Naive B cell (primary cell): ENCODE data around the gene KDM8. TPM values are rescaled to one million over a fixed set of nuclear protein-coding genes. Genes with fewer than 3 reads are reported as not detected.
A peak's percentile ranks its signal among the peaks of the same experiment; 100 is the strongest.
"Not testable (repeated sequence)": the region's sequence is repeated elsewhere in the genome, so short reads cannot be mapped to it uniquely, and the experiment has no call there.

Experiments used
- ATAC-seq, 2 donors: fragments of 150-1000 bp; cut with Tn5 transposase; 2 replicates each; pipeline ENCODE4 v1.10.0; 2021; ENCODE audit warnings: low read depth in 2 of 2, mild to moderate bottlenecking in 2 of 2, moderate library complexity in 2 of 2
- DNase-seq: peaks from one replicate; pipeline ENCODE4 v3.0.0; 2022
- H3K27ac Mint-ChIP-seq, 6 donors: one replicate each; pipeline ENCODE4 v1.8.0; 2020 to 2022; ENCODE audit warnings: mild to moderate bottlenecking in 6 of 6, mixed read lengths in 6 of 6, moderate library complexity in 5 of 6, inconsistent platforms in 2 of 6
- H3K27me3 Mint-ChIP-seq, 3 donors: one replicate each; pipeline ENCODE4 v1.8.0; 2021 to 2022; ENCODE audit warnings: mixed read lengths in 3 of 3, mild to moderate bottlenecking in 1 of 3
- H3K36me3 Mint-ChIP-seq, 2 donors: one replicate each; pipeline ENCODE4 v1.8.0; 2020 to 2022; ENCODE audit warnings: mixed read lengths in 2 of 2, inconsistent platforms in 1 of 2, mild to moderate bottlenecking in 1 of 2
- H3K4me1 Mint-ChIP-seq, 3 donors: one replicate each; pipeline ENCODE4 v1.8.0; 2020 to 2022; ENCODE audit warnings: mixed read lengths in 3 of 3, inconsistent platforms in 1 of 3, mild to moderate bottlenecking in 1 of 3, moderate library complexity in 1 of 3
- H3K4me3 Mint-ChIP-seq, 8 donors: one replicate each; pipeline ENCODE4 v1.8.0; 2020 to 2022; ENCODE audit warnings: mild to moderate bottlenecking in 8 of 8, mixed read lengths in 8 of 8, moderate library complexity in 8 of 8, inconsistent platforms in 2 of 8
- H3K9me3 Mint-ChIP-seq, 7 donors: one replicate each; pipeline ENCODE4 v1.8.0; 2020 to 2022; ENCODE audit warnings: mixed read lengths in 7 of 7, mild to moderate bottlenecking in 5 of 7, inconsistent platforms in 2 of 7, moderate library complexity in 1 of 7
- polyA plus RNA-seq, 6 donors: library from polyadenylated mRNA; unstranded; fragments of 300-500 nt; fragmentation: Illumina TruSeq; gene quantifications; one replicate each; pipeline ENCODE4 v1.2.3, GENCODE V29; 2021; ENCODE audit warnings: low read depth in 6 of 6

KDM8 gene
- polyA plus RNA-seq, 6 donors from 2014 or later: 2.9 to 8.2 (median 4.2) TPM; not detected in 1

DNA sequence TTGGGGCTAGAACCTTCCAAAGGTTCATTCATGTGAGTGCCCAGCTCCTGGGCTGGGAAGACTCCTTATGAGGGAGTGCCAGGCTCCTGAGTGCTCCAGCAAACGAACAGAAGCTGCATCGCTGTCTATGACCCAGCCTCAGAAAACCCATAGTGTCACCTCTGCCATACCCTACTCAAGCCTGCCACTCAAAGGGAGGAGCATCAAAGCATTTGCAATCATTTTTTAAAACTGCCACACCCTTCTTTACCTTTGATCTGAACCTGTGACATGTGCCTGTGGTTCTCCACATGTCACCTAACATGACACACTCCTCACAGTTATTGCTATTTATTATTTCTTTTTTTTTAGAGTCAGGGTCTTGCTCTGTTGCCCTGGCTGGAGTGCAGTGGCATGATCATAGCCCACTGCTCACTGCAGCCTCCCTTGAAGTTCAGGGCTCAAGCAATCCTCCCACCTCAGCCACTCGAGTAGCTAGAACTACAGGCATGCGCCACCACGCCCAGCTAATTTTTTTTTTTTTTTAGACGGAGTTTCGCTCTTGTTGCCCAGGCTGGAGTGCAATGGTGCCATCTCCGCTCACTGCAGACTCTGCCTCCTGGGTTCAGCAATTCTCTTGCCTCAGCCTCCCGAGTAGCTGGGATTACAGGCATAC lies 7.3 kb upstream of the KDM8 start:
- ATAC-seq: no peak
- Mint-ChIP-seq H3K27me3 (no peaks in the 10 kb centered on the region), H3K9me3 (peaks cover 4 to 19% (median 12%) of the 10 kb centered on the region in 7 donors), H3K4me1 (peaks cover 26 to 41% (median 33%) of the 10 kb centered on the region in 3 donors), H3K27ac (peak overlapping the region in 1 of 6 donors; percentile 41), H3K4me3 (no peak overlapping the region), H3K36me3 (peaks cover 5 to 8% of the 10 kb centered on the region in 2 donors)
- no peak for DNase-seq

DNA sequence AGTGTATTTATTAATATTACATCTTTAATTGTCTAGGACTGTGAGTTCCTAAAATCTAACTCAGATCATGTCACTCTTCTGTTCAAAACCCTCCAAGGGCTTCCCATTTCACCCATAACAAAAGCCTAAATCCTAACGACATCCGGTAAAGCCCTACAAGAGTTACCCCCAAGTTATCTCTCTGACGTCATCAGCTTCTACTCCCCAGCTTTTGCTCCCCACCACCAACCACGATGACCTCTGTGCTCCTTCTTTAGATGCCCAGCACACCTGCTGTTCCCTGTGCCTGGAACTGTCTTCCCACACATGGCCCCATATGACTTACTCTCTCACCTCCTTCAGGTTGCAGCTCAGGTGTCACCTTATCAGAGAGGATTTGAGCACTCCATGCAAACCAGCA lies 6.3 kb upstream of the KDM8 start:
- no peak for DNase-seq
- Mint-ChIP-seq H3K4me3 (no peak overlapping the region), H3K9me3 (peaks cover 4 to 19% (median 12%) of the 10 kb centered on the region in 7 donors), H3K36me3 (peaks cover 5 to 8% of the 10 kb centered on the region in 2 donors), H3K27me3 (no peaks in the 10 kb centered on the region), H3K4me1 (peaks cover 29 to 46% (median 35%) of the 10 kb centered on the region in 3 donors), H3K27ac (peak overlapping the region in 1 of 6 donors; percentile 41)
- ATAC-seq: no peak

DNA sequence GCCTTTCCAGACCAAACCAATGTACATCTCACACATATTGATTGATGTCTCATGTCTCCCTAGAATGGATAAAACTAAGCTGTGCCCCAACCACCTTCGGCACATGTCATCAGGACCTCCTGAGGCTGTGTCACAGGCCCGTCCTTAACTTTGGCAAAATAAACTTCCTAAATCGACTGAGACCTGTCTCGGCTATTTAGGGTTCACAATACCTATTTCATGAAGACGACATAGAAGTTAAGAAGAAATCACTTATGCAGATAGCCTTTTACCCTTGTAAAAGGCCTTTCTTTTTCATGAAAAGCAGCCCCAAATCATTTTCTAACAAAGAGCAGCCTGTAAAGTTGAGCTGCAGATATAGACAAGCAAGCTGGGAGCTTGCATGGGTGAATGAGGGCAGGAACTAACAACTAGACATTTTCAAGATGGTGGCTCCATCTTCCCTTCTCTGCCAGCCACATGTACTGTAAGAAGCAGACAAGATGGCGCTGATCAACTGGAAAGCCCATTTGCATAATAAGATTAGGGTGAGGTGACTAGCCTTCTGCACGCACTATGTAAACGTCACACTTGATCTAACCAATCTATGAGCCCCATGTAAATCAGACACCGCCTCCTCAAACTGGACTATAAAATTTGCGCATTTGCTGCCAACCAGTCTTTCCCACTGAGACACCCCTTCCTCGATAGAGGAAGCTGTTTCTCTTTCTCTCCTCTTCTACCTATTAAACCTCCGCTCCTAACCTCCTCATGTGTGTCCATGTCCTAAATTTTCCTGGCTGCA lies 4.7 kb upstream of the KDM8 start:
- H3K27ac Mint-ChIP-seq: peak overlapping the region in 5 of 6 donors; percentile 58 to 95 (median 91)
- H3K4me1 Mint-ChIP-seq: peaks cover 29 to 51% (median 44%) of the 10 kb centered on the region in 3 donors
- DNase-seq (no peak), ATAC-seq (no peak)
- H3K36me3 Mint-ChIP-seq: peaks cover 5 to 8% of the 10 kb centered on the region in 2 donors
- peaks cover 4 to 19% (median 12%) of the 10 kb centered on the region in 7 donors for H3K9me3 Mint-ChIP-seq
- H3K4me3 Mint-ChIP-seq: peak overlapping the region in 7 of 8 donors; percentile 8 to 86 (median 60)
- no peaks in the 10 kb centered on the region for H3K27me3 Mint-ChIP-seq

DNA sequence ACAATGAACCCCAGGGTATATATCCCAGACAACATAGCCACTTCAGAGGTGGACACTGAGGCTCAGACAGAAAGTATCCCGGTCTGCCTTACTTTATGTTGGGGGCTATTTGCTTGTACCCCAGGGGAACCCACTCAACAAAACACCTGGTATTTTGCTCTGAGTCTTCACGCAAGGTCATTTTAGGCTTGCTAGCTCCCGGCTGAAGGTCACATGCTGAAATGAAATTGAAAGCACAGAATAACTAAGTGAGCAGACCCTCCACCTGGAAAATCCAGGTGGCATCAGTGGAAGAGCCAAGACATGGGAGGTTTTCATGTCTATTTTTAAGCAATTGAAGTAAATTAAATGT lies 4.1 kb upstream of the KDM8 start:
- ATAC-seq (no peak), DNase-seq (peak; percentile 19)
- H3K4me3 Mint-ChIP-seq: peak overlapping the region in 7 of 8 donors; percentile 16 to 86 (median 80)
- peaks cover 33 to 57% (median 49%) of the 10 kb centered on the region in 3 donors for H3K4me1 Mint-ChIP-seq
- peak overlapping the region in 5 of 6 donors; percentile 58 to 95 (median 91) for H3K27ac Mint-ChIP-seq
- no peaks in the 10 kb centered on the region for H3K27me3 Mint-ChIP-seq
- peaks cover 5 to 8% of the 10 kb centered on the region in 2 donors for H3K36me3 Mint-ChIP-seq
- peaks cover 2 to 18% (median 12%) of the 10 kb centered on the region in 7 donors for H3K9me3 Mint-ChIP-seq

DNA sequence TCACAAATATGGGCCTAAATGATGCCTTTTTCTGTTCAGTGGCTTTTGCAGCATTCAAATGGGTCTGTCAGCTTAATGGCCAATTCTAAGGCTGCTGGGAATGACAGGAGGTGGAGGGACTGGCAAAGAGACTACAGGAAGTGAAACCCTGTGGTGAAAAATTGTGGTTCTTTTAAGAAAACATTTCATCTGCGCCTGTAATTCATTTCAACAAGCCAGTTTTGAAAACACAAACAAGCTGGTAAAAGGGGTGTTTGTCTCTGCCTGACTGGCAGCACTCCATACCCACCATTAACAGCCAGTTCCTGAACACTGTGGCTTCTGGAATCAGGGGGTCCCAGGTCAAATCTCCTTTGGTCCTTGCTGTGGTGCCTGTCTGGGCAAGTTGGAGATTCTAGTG lies 3.6 kb upstream of the KDM8 start:
- peaks cover 33 to 62% (median 54%) of the 10 kb centered on the region in 3 donors for H3K4me1 Mint-ChIP-seq
- ATAC-seq (peak; percentile 39 to 40), DNase-seq (peak; percentile 78)
- H3K9me3 Mint-ChIP-seq: peaks cover 2 to 13% (median 7%) of the 10 kb centered on the region in 7 donors
- H3K36me3 Mint-ChIP-seq: peaks cover 5 to 8% of the 10 kb centered on the region in 2 donors
- peak overlapping the region; percentile 85 to 95 (median 91) for H3K27ac Mint-ChIP-seq
- no peaks in the 10 kb centered on the region for H3K27me3 Mint-ChIP-seq
- H3K4me3 Mint-ChIP-seq: peak overlapping the region; percentile 55 to 86 (median 79)

DNA sequence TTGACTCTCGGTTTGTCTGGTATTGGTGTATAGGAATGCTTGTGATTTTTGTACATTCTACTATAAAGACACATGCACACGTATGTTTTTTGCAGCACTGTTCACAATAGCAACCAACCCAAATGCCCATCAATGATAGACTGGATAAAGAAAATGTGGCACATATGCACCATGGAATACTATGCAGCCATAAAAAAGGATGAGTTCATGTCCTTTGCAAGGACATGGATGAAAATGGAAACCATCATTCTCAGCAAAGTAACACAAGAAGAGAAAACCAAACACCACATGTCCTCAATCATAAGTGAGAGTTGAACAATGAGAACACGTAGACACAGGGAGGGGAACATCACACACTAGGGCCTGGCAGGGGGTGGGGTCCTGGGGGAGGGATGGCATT lies 2.4 kb upstream of the KDM8 start:
- H3K27me3 Mint-ChIP-seq, H3K36me3 Mint-ChIP-seq, H3K9me3 Mint-ChIP-seq, ATAC-seq, DNase-seq: not testable (repeated sequence)
- Mint-ChIP-seq H3K4me3 (peak overlapping the region in 3 of 8 donors; percentile 18 to 81 (median 60)), H3K27ac (peak overlapping the region in 4 of 6 donors; percentile 12 to 88 (median 32)), H3K4me1 (peaks cover 33 to 73% (median 62%) of the 10 kb centered on the region in 3 donors)

DNA sequence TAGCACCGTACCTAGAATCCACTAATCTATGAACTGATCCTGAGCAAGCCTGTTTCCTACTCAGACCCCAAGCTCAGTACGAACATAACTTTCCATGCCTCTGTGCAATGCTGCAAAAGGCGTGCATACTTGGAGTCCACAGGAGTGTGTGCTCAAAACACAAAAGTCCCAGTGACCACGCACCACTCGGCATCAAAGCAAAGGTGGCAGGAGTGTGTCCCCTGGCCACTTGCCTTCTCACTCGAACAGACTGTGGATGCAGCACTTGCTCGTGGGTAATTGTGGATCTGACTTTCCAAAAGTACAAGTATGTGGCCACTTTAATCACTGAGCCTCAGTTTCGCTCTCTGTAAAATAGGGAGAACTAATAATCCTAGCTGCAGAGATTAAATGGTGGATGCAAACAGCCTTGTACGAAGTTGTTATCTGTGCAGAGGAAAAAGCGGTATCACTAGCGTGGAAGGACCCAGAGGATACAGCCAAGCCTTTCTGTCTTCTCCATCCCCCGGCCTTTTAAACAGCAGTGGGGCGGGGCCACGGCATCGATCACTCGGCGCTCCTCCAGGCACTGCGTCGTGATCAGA lies 311 bp upstream of the KDM8 start:
- Mint-ChIP-seq H3K27me3 (no peaks in the 10 kb centered on the region), H3K4me1 (peaks cover 30 to 85% (median 61%) of the 10 kb centered on the region in 3 donors)
- no peak for DNase-seq

DNA sequence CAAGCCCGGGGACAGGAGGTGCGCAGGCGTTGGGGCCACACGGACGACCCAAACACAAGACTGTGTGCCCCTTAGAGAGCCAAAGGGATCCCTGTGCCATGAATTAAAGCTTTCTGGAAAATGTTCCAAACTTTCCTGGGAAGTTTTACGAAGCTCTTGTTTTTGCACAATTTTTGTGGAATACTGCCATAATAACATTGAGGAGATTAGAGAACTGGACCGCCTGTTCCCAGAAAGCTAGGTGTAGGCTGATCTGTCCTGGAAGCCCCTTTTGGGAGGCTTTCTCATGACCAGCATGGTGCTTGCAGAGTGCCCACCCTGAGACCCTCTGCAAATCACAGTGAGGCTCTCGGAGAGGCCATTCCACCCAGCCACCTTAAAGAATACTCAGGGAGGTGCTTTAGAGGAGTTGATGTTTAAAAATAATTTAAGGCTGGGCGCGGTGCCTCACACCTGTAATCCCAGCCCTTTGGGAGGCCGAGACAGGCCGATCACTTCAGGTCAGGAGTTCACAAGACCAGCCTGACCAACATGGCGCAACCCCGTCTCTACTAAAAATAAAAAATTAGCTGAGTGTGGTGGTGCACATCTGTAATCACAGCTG lies 1.1 kb downstream of the KDM8 start:
- no peak for ATAC-seq
- no peak for DNase-seq
- no peaks in the 10 kb centered on the region for H3K27me3 Mint-ChIP-seq
- H3K9me3 Mint-ChIP-seq: no peaks in the 10 kb centered on the region
- H3K36me3 Mint-ChIP-seq: no peaks in the 10 kb centered on the region
- peak overlapping the region; percentile 77 to 100 (median 99) for H3K27ac Mint-ChIP-seq
- peak overlapping the region; percentile 88 to 100 (median 96) for H3K4me3 Mint-ChIP-seq
- peaks cover 23 to 71% (median 48%) of the 10 kb centered on the region in 3 donors for H3K4me1 Mint-ChIP-seq

More for the DNA sequence above, 311 bp upstream of the KDM8 start:
- peaks cover 0 to 5% (median 2%) of the 10 kb centered on the region in 7 donors for H3K9me3 Mint-ChIP-seq
- H3K36me3 Mint-ChIP-seq: peaks cover 0 to 5% of the 10 kb centered on the region in 2 donors
- H3K27ac Mint-ChIP-seq: peak overlapping the region; percentile 97 to 100 (median 99)
- H3K4me3 Mint-ChIP-seq: peak overlapping the region; percentile 88 to 100 (median 96)
- ATAC-seq: peak; percentile 58 to 61

DNA sequence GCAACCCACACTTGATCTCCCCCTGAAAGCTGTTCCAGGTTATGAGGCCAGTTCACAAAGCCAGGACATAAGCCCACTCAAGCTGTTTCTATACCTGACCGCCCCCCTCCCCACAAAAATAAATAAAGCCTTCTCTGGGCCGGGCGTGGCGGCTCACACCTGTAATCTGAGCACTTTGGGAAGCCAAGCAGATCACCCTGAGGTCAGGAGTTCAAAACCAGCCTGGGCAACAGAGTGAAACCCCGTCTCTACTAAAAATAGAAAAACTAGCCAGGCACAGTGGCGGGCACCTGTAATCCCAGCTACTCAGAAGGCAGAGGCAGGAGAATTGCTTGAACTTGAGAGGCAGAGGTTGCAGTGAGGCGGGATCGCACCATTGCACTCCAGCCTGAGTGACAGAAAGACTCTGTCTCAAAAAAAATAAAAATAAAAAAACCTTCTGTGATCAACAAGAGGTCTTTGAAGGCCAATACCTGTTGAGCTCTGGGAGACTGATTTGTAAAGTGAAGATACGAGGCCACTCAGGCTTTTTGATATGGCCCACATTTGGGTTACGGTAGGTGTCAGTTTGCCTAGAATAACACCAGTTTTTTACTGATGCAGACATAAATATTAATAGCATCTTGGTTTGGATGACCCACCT lies 2.2 kb downstream of the KDM8 start:
- no peak for DNase-seq
- H3K27me3 Mint-ChIP-seq: no peaks in the 10 kb centered on the region
- H3K9me3 Mint-ChIP-seq: no peaks in the 10 kb centered on the region
- H3K4me1 Mint-ChIP-seq: peaks cover 12 to 60% (median 36%) of the 10 kb centered on the region in 3 donors
- no peak for ATAC-seq
- H3K36me3 Mint-ChIP-seq: no peaks in the 10 kb centered on the region
- H3K27ac Mint-ChIP-seq: peak overlapping the region in 4 of 6 donors; percentile 20 to 57 (median 36)
- H3K4me3 Mint-ChIP-seq: peak overlapping the region in 5 of 8 donors; percentile 55 to 99 (median 88)

DNA sequence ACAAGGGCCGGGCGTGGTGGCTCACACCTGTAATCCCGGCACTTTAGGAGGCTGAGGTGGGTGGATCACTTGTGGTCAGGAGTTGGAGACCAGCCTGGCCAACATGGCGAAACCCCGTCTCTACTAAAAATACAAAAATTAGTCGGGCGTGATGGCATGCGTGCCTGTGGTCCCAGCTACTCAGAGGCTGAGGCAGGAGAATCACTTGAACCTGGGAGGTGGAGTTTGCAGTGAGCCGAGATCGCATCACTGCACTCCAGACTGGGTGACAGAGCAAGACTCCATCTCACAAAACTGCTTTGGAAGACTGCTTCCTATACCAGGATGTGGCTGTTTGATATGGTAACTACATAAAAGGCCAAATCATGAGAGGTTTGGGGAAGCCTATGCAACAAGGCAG lies 3.8 kb downstream of the KDM8 start:
- not testable (repeated sequence) for DNase-seq, ATAC-seq, H3K27me3 Mint-ChIP-seq, H3K4me3 Mint-ChIP-seq, H3K9me3 Mint-ChIP-seq, H3K36me3 Mint-ChIP-seq, H3K27ac Mint-ChIP-seq
- peaks cover 3 to 49% (median 24%) of the 10 kb centered on the region in 3 donors for H3K4me1 Mint-ChIP-seq

DNA sequence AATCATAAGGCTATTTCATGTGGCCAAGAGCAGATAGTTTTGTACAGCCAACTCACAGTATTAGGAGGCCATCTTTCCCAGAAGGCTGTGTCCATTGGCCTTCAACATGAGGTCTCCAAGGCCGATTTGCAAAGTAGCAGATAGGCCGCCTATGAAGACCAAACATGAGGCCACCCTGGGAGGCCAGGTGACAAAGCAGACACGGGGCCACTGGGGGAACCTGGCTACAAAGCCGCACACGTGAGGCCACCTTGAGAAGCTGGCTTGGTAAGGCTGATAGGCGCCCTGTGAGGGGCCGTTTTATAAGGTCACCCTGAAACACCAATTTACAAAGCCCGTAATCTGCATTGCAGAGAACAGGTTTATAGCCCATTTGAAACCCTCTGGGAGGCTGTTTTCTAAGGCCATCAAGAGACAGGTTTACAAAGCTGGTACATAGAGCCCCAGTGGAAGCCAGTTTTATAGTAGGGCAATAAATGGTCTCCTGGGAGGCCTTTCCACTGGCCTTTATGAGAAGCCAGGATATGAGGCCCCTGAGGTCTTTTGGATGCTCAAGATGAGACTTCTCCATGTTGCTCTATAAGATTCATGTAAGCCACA lies 4.9 kb downstream of the KDM8 start:
- Mint-ChIP-seq H3K4me3 (no peak overlapping the region), H3K4me1 (peaks cover 3 to 40% (median 24%) of the 10 kb centered on the region in 3 donors), H3K27ac (no peak overlapping the region), H3K36me3 (no peaks in the 10 kb centered on the region), H3K27me3 (no peaks in the 10 kb centered on the region), H3K9me3 (no peaks in the 10 kb centered on the region)
- no peak for ATAC-seq
- no peak for DNase-seq

DNA sequence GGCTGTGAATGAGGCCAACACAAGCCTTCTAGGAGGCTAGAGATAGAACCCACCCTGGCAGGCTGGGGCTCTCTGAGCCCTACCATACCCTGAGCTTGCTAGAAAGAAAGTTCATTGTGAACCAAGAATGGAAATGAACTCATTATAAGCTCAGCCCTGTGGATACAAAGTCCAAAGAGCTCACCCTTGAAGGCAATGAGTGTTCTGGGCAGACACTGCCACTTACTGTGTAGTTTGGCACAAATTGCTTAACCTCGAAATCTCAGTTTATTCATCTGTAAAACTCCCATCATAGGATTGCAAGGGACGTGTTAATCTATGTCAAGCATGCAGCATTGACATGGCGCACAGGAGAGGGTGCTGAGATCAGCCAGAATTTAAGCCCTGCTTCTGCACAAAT lies 5.5 kb downstream of the KDM8 start:
- H3K36me3 Mint-ChIP-seq: peaks cover 0 to under 1% of the 10 kb centered on the region in 2 donors
- peaks cover 2 to 35% (median 22%) of the 10 kb centered on the region in 3 donors for H3K4me1 Mint-ChIP-seq
- no peaks in the 10 kb centered on the region for H3K9me3 Mint-ChIP-seq
- H3K27ac Mint-ChIP-seq: no peak overlapping the region
- H3K27me3 Mint-ChIP-seq: no peaks in the 10 kb centered on the region
- DNase-seq: no peak
- no peak for ATAC-seq
- H3K4me3 Mint-ChIP-seq: no peak overlapping the region
